GM12878 (cell line): Measurements from ENCODE around the gene EXOC4. TPM values are rescaled to one million over a fixed set of nuclear protein-coding genes. Genes with fewer than 3 reads are reported as not detected.

Source experiments
- ATAC-seq: fragments of 200-7000 bp; cut with Tn5 transposase; 3 replicates; pipeline ENCODE4 v1.9.1; 2020; ENCODE audit warnings: mild to moderate bottlenecking, moderate library complexity
- BruUV-seq: library from RNA; stranded (reverse); fragments of 400-500 nt; replicated peaks from 2 replicates; lab custom pipeline; 2021; lab: Mats Ljungman, UMichigan
- CTCF ChIA-PET: fragments of 300-600 bp; sonication (Branson Sonifier 250); formaldehyde crosslinking; extraction: SDS; loops from one replicate; lab custom pipeline; 2021; ENCODE audit warnings: inconsistent platforms; lab: Yijun Ruan, JAX
- POLR2A ChIA-PET: fragments of 350-600 bp; formaldehyde crosslinking; extraction: SDS; loops from one replicate; lab custom pipeline; 2021; ENCODE audit warnings: inconsistent platforms; lab: Charles Lee
- RAD21 ChIA-PET: fragments of 300-600 bp; sonication (Branson Sonifier 250); formaldehyde crosslinking; loops from one replicate; lab custom pipeline; 2023; ENCODE audit warnings: antibody characterized with exemption; ENCODE audit not compliant: unreplicated experiment; lab: Charles Lee
- SMC1A ChIA-PET: fragments of 300-600 bp; sonication (Branson Sonifier 250); formaldehyde crosslinking; loops from one replicate; lab custom pipeline; 2023; ENCODE audit not compliant: unreplicated experiment, uncharacterized antibody; lab: Charles Lee
- DNase-seq: peaks from one replicate; pipeline ENCODE4 v3.0.0-alpha.2; 2011; ENCODE audit warnings: low read depth, low spot score
- FAIRE-seq: peaks from 3 replicates; lab custom pipeline; 2011; peaks lifted over from hg19 to GRCh38; lab: Jason Lieb, UNC
- H2AFZ ChIP-seq: 2 replicates; pipeline ENCODE4 v1.6.0; 2011; ENCODE audit warnings: low read depth, low read length, control low read depth; ENCODE audit not compliant: control insufficient read depth
- H3K27ac ChIP-seq: 2 replicates; pipeline ENCODE4 v1.5.1; 2011; ENCODE audit warnings: control low read depth; ENCODE audit not compliant: control insufficient read depth, insufficient read depth
- H3K27me3 ChIP-seq, 2 experiments: replicated peaks in 1 of 2; 2 replicates each; pipeline versions ENCODE4 v1.6.0 to v1.6.1; 2011; ENCODE audit warnings: low read length in 1 of 2; ENCODE audit not compliant: control insufficient read depth in 2 of 2, insufficient read depth in 2 of 2
- H3K36me3 ChIP-seq, 2 experiments: 2 replicates each; pipeline ENCODE4 v1.5.1; 2011; ENCODE audit warnings: low read length in 1 of 2; ENCODE audit not compliant: control insufficient read depth in 2 of 2, insufficient read depth in 2 of 2
- H3K4me1 ChIP-seq: 2 replicates; pipeline ENCODE4 v1.6.1; 2011; ENCODE audit warnings: mild to moderate bottlenecking, low read length, moderate library complexity, mixed read lengths; ENCODE audit not compliant: control insufficient read depth, insufficient read depth
- H3K4me2 ChIP-seq: 2 replicates; pipeline ENCODE4 v1.6.0; 2011; ENCODE audit warnings: control low read depth; ENCODE audit not compliant: control insufficient read depth, insufficient read depth
- H3K4me3 ChIP-seq: fragments of 200-600 bp; sonication (generic); 2 replicates; pipeline ENCODE4 v1.5.1; 2016
- H3K79me2 ChIP-seq: 2 replicates; pipeline ENCODE4 v1.6.0; 2011; ENCODE audit warnings: low read length; ENCODE audit not compliant: control insufficient read depth, insufficient read depth
- H3K9ac ChIP-seq: 2 replicates; pipeline ENCODE4 v1.8.0; 2011; ENCODE audit warnings: low read length, control low read depth, mixed read lengths; ENCODE audit not compliant: control insufficient read depth, insufficient read depth
- H3K9me3 ChIP-seq: replicated peaks from 3 replicates; pipeline ENCODE4 v1.5.1; 2011; ENCODE audit warnings: mild to moderate bottlenecking, low read length; ENCODE audit not compliant: control insufficient read depth, insufficient read depth
- H4K20me1 ChIP-seq: 2 replicates; pipeline ENCODE4 v1.6.0; 2011; ENCODE audit not compliant: control insufficient read depth, insufficient read depth
- EP300 ChIP-seq, 2 experiments: fragments of 150-350 bp in 1 of 2; IDR thresholded peaks; 2 replicates each; pipeline ENCODE4 v1.6.1; 2011 to 2012; ENCODE audit warnings: low read depth in 2 of 2, low read length in 2 of 2, borderline replicate concordance in 1 of 2, improper control_type of control experiment in 1 of 2, inconsistent platforms in 1 of 2; ENCODE audit not compliant: control insufficient read depth in 1 of 2
- NFYA ChIP-seq: IDR thresholded peaks from 2 replicates; pipeline ENCODE4 v1.6.1; 2011; ENCODE audit warnings: low read depth, mild to moderate bottlenecking, low read length, improper control_type of control experiment, borderline replicate concordance
- NR2F1 ChIP-seq: fragments of 450-650 bp; conservative IDR thresholded peaks from 2 replicates; pipeline ENCODE4 v1.6.1; 2017; ENCODE audit warnings: mild to moderate bottlenecking
- POLR2AphosphoS2 ChIP-seq: IDR thresholded peaks from 2 replicates; pipeline ENCODE4 v1.6.1; 2011; ENCODE audit warnings: low read depth, mild to moderate bottlenecking, low read length, improper control_type of control experiment, moderate library complexity
- RAD51 ChIP-seq: fragments of 450-650 bp; IDR thresholded peaks from 2 replicates; pipeline ENCODE4 v1.6.1; 2016; ENCODE audit warnings: moderate library complexity, mild to moderate bottlenecking, inconsistent platforms
- SMARCA5 ChIP-seq: fragments of 450-650 bp; IDR thresholded peaks from 2 replicates; pipeline ENCODE4 v1.6.1; 2017; ENCODE audit warnings: mild to moderate bottlenecking
- TCF7 ChIP-seq: IDR thresholded peaks from 2 replicates; pipeline ENCODE4 v1.6.1; 2014; ENCODE audit warnings: antibody characterized with exemption, borderline replicate concordance
- WGBS: methylation state at CpG from one replicate; pipeline ENCODE4 v1.1.6; 2016; ENCODE audit warnings: low lambda C conversion rate; ENCODE audit not compliant: insufficient replicate concordance, insufficient coverage; ENCODE audit errors: missing lambda C conversion rate; 5-methylcytosine and 5-hydroxymethylcytosine counted together
- in situ Hi-C: fragments of 300-500 bp; cut with MboI; formaldehyde crosslinking; loops from 9 replicates; pipeline ENCODE4 v1.14.3; 2018; ENCODE audit warnings: mixed read lengths
- intact Hi-C: fragments of 100-400 bp; cut with micrococcal nuclease; formaldehyde crosslinking; loops from one replicate; pipeline ENCODE4 v1.14.2; 2022; ENCODE audit not compliant: unreplicated experiment
- polyA plus RNA-seq, 11 experiments: library from polyadenylated mRNA; depleted of rRNA in 4 of 11; unstranded in 6 of 11; stranded (reverse) in 5 of 11; fragments of >200 nt; fragmentation: Nextera tagmentation in 4 of 11; fragmentation: Illumina TruSeq in 1 of 11; extraction: Ambion mirVana in 4 of 11; extraction: Trizol in 1 of 11; gene quantifications; 1 replicate in 1 of 11; 2 replicates in 10 of 11; pipeline versions ENCODE4 v1.2.1 to v1.2.3, GENCODE V29; 2011 to 2016; ENCODE audit warnings: inconsistent platforms in 2 of 11, missing spikeins in 2 of 11, low read depth in 1 of 11
- total RNA-seq, 4 experiments: library from RNA; depleted of rRNA in 3 of 4; stranded (reverse); fragments of >200 nt in 3 of 4; fragmentation: Illumina TruSeq in 1 of 4; extraction: Trizol in 1 of 4; gene quantifications; 2 replicates each; pipeline versions ENCODE4 v1.2.1 to v1.2.3, GENCODE V29; 2013 to 2021
- TF ChIP-seq, protein P1 (sequence below): IDR thresholded peaks from 2 replicates; pipeline ENCODE4 v1.6.1; 2012; ENCODE audit warnings: low read depth, low read length, improper control_type of control experiment
- TF ChIP-seq, protein P2 (sequence below): fragments of 450-650 bp; formaldehyde crosslinking; IDR thresholded peaks from 2 replicates; pipeline ENCODE4 v1.4.0; 2022; ENCODE audit warnings: mild to moderate bottlenecking, moderate library complexity
- TF ChIP-seq, protein P3 (sequence below): fragments of 450-650 bp; IDR thresholded peaks from 2 replicates; pipeline ENCODE4 v1.6.1; 2014; ENCODE audit warnings: mild to moderate bottlenecking

EXOC4 gene
- total and polyA plus RNA-seq, 10 of the 15 experiments (the other 5 are each of a cell fraction or from before 2014, with no cell fraction given): 13.2 to 44.5 (median 29.6) TPM

DNA sequence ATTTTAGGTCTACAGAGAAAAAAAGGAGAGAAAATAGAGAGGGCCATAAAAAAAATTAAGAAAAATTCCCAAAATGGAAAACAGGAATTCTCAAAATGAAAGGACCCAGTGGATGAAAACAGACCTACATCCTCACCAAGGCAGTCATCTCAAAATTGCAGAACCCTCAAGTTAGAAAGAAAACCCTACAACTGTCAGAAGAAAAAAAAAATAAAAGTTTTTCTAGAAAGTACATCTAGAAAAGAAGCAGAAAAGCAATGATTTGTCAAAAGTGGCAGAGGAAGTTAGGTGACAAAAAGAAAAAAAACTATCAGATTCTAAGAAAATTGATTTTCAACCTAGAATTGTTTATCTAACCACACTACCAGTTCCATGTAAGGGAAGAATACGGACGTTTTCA, 706.6 kb downstream of the EXOC4 start:
- ChIA-PET RAD21 (no interaction called here), SMC1A (no interaction called here), CTCF (no interaction called here), POLR2A (no interaction called here)
- ATAC-seq: no peak
- H2AFZ ChIP-seq: no peak overlapping the region
- H3K27me3 ChIP-seq: no peaks in the 10 kb centered on the region
- no peaks in the 10 kb centered on the region for H3K36me3 ChIP-seq
- in situ Hi-C loops: no loop called here
- no peak for DNase-seq
- no peak overlapping the region for H3K27ac ChIP-seq
- no peaks in the 10 kb centered on the region for H4K20me1 ChIP-seq
- no peaks in the 10 kb centered on the region for H3K4me1 ChIP-seq
- H3K4me2 ChIP-seq: no peak overlapping the region
- no peaks in the 10 kb centered on the region; the same call in 2 of the 3 replicates for H3K9me3 ChIP-seq
- no peaks in the 10 kb centered on the region for H3K79me2 ChIP-seq
- H3K4me3 ChIP-seq: no peak overlapping the region
- no peak for FAIRE-seq
- WGBS: 94% methylated on average over 2 of the region's 2 CpGs
- no TSS peak for BruUV-seq
- H3K9ac ChIP-seq: no peak overlapping the region
- intact Hi-C loops: no loop called here
- TF ChIP-seq, protein P1, sequence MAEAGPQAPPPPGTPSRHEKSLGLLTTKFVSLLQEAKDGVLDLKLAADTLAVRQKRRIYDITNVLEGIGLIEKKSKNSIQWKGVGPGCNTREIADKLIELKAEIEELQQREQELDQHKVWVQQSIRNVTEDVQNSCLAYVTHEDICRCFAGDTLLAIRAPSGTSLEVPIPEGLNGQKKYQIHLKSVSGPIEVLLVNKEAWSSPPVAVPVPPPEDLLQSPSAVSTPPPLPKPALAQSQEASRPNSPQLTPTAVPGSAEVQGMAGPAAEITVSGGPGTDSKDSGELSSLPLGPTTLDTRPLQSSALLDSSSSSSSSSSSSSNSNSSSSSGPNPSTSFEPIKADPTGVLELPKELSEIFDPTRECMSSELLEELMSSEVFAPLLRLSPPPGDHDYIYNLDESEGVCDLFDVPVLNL: no peak
- TF ChIP-seq NFYA (no peak), POLR2AphosphoS2 (no peak), NR2F1 (no peak), SMARCA5 (no peak), TCF7 (no peak), EP300 (IDR thresholded peaks at IDR 0.05; ENCODE audit: borderline replicate concordance in 1 of 2, control insufficient read depth in 1 of 2, low read depth in 2 of 2, low read length in 2 of 2) (no peak), RAD51 (no peak)
- TF ChIP-seq, protein P2, sequence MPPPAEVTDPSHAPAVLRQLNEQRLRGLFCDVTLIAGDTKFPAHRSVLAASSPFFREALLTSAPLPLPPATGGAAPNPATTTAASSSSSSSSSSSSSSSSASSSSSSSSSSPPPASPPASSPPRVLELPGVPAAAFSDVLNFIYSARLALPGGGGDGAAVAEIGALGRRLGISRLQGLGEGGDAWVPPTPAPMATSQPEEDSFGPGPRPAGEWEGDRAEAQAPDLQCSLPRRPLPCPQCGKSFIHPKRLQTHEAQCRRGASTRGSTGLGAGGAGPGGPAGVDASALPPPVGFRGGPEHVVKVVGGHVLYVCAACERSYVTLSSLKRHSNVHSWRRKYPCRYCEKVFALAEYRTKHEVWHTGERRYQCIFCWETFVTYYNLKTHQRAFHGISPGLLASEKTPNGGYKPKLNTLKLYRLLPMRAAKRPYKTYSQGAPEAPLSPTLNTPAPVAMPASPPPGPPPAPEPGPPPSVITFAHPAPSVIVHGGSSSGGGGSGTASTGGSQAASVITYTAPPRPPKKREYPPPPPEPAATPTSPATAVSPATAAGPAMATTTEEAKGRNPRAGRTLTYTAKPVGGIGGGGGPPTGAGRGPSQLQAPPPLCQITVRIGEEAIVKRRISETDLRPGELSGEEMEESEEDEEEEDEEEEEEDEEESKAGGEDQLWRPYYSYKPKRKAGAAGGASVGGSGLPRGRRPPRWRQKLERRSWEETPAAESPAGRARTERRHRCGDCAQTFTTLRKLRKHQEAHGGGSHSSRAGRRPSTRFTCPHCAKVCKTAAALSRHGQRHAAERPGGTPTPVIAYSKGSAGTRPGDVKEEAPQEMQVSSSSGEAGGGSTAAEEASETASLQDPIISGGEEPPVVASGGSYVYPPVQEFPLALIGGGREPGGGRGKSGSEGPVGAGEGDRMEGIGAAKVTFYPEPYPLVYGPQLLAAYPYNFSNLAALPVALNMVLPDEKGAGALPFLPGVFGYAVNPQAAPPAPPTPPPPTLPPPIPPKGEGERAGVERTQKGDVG (CRISPR knock-in tag): no peak
- TF ChIP-seq, protein P3, sequence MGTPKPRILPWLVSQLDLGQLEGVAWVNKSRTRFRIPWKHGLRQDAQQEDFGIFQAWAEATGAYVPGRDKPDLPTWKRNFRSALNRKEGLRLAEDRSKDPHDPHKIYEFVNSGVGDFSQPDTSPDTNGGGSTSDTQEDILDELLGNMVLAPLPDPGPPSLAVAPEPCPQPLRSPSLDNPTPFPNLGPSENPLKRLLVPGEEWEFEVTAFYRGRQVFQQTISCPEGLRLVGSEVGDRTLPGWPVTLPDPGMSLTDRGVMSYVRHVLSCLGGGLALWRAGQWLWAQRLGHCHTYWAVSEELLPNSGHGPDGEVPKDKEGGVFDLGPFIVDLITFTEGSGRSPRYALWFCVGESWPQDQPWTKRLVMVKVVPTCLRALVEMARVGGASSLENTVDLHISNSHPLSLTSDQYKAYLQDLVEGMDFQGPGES: no peak
